GM19467 (cell line): ENCODE measurements around the gene HOXC6.
"Not testable (repeated sequence)": the region's sequence is repeated elsewhere in the genome, so short reads cannot be mapped to it uniquely, and the experiment has no call there.

ENCODE experiments used
- ATAC-seq: cut with Tn5 transposase; IDR thresholded peaks from one replicate; pipeline ENCODE4 v1.9.1; 2021; ENCODE audit warnings: mild to moderate bottlenecking, moderate library complexity; ENCODE audit not compliant: unreplicated experiment

HOXC6 gene

DNA sequence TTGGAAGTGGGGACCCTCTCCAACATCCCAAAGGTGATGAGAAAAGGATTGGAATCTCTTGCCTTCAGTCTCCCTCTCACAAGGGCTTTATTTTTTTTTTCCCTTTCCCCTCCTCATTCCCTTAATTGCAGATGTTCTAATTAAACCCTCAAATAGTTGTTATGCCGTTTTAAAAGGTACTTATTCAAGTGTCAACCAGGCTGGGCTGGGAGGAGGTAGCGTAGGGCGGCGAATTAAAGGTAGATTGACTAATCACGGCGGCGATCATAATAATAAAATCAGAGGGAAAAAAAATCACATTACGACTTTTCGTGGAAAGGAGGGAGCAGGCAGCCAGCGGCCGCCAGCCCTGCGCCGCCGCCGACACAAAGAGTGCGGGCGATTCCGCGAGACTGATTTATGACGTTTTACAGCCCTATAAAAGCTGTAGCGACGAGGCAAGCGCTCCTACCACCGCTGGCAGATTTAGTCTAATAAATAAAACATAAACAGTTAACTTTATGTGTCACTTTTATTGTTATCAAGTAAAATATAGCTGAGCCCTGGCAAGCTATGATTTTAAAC, 23.7 kb downstream of the HOXC6 start:
- no peak for ATAC-seq

DNA sequence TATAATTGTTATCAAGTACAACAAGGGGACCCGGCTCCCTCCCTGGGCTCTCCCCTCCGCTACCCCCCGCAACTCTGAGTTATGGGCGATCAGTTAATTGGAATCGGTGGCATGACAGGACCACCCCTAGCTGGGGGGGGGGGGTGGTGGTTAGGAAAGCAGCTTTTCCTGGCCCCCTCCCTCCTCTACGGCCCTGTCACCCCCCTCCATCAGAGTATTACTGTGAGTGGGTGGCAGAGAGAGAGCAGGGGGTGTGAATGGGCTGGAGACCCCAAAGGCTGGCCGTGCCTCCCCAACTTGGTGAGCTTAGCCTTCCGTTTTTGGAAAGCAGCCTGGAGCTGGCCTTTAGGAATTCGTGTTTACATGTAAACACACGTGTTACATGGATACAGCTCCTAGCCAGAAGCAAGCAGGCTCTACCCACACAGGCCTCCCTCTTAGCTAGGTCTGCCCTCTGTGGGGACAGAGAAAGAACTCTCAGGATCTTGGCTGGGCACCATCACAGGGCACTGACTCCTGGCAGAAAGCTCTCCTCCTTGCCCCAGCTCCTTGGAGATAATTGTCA, 24.3 kb downstream of the HOXC6 start:
- no peak for ATAC-seq

DNA sequence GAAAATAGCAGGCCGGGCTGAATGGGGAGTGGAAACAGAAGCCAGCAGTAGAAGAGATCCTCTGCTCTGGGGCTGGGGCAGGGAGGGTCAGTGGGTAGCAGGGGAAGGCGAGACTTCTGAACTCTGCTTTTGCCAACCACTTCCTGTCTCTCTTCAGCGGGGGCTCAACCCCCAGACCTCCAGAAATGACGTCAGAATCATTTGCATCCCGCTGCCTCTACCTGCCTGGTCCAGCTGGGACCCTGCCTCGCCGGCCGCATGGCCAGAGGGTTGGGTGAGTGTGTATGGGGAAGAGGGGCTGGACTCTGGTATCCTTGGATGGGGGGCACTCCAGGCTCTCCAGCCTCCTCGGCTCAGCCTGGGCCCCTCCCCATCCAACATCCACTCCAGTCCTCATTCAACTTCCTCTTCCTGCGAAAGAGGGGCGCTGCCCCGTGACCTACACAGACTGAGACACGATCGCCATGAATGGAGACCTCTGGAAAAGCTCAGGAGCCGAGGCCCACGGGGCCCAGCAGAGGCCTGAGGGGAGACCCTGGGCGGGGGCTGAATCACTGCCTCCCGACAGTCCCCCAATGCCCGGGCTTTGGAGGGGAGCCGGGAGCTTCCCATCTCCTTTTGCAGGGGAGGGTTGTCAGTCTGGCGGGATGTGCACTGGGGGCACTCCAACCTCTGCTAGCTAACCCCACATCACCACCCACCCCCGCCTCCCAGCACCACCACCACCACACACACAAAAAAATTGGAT, 24.9 kb downstream of the HOXC6 start:
- peak; percentile 51 for ATAC-seq

DNA sequence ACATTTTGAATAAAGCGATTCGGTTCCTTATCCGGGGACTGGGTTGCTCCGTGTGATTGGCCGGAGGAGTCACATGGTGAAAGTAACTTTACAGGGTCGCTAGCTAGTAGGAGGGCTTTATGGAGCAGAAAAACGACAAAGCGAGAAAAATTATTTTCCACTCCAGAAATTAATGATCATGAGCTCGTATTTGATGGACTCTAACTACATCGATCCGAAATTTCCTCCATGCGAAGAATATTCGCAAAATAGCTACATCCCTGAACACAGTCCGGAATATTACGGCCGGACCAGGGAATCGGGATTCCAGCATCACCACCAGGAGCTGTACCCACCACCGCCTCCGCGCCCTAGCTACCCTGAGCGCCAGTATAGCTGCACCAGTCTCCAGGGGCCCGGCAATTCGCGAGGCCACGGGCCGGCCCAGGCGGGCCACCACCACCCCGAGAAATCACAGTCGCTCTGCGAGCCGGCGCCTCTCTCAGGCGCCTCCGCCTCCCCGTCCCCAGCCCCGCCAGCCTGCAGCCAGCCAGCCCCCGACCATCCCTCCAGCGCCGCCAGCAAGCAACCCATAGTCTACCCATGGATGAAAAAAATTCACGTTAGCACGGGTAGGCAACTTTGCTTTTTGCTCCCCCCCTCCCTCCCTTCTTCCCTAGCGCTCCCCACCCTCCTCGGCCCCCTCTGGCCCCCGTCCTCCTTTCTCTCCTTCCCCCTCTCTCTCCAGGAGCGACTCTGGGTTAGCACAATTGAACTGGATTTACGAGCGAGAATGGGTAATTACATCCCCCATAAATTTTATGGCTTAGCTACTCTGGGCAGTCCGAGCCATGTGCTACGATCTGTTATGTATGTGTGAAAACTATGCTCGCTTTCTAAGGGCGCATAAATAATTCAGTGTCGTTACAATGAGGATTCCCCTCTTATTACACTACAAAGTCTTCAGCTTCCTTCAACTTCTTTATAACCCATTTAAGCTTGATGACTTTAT, 25.8 kb downstream of the HOXC6 start, which contains the start of gene HOXC4:
Gene HOXC4 (plus strand): TSS at position 85 of the 991 bp plus-strand sequence. CDS start 88 bp downstream, at position 173.
- ATAC-seq, result peak; percentile 30

DNA sequence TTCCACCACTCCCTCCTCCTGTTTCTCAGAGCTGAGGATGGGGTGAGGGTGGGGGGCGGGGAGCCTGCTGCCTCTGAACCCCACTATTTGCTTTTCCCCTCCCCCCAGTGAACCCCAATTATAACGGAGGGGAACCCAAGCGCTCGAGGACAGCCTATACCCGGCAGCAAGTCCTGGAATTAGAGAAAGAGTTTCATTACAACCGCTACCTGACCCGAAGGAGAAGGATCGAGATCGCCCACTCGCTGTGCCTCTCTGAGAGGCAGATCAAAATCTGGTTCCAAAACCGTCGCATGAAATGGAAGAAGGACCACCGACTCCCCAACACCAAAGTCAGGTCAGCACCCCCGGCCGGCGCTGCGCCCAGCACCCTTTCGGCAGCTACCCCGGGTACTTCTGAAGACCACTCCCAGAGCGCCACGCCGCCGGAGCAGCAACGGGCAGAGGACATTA, 26.5 kb downstream of the HOXC6 start:
- ATAC-seq, result no peak

DNA sequence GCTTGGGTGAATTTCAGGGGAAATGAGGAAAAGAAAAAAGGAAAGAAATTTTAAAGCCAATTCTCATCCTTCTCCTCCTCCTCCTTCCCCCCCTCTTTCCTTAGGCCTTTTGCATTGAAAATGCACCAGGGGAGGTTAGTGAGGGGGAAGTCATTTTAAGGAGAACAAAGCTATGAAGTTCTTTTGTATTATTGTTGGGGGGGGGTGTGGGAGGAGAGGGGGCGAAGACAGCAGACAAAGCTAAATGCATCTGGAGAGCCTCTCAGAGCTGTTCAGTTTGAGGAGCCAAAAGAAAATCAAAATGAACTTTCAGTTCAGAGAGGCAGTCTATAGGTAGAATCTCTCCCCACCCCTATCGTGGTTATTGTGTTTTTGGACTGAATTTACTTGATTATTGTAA, 27.3 kb downstream of the HOXC6 start:
- ATAC-seq, result no peak

DNA sequence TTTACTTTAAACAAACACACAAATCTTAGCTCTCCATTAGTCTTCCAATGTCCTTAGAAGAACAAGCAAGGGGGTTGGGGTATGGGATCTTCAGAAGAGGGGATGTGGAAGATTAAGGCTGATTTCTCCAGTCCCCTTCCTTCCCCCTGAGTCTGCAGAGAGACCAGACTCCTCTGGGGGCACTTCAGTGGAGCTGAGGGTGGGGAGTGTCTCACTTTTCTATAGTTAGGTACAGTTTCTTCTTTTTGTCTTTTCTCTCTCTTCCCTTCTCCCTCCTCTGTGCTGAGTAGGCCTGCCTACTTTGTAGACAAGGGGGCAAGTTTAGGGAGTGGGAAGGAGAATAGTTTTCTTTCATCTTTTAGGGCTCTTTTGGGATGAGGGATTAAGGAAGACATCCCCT, 27.9 kb downstream of the HOXC6 start:
- ATAC-seq, result no peak

DNA sequence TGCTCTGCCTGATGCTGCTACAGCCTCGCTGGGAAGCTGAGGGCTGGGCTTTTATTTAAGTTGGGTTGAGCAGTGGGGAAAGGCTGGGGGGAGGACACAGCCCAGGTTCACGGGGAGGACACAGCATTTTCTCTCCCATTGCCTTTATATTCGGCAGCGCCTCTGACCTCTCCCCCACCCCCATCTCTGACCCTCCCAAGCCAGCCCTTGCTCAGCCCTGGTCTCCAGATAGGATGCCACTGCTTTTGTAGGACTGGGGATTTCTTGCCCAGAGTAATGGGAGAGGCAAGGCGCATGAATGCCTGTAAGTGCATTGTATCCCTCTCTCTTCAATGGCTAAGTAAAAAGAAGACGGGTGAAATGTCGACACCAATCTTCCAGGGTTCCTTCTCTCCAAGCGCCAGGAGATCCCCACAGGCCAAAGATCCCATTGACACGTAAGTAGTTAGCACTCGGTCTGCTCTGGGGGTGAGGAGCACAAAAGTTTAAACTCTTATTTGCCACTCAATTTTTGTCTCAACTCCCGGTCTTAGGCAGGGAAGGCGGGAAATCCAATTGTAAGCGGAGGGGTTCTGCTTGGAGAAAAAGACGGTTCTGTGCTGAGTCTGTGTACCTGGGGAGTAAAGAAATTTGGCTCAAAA, 30.0 kb downstream of the HOXC6 start:
- ATAC-seq, result no peak

DNA sequence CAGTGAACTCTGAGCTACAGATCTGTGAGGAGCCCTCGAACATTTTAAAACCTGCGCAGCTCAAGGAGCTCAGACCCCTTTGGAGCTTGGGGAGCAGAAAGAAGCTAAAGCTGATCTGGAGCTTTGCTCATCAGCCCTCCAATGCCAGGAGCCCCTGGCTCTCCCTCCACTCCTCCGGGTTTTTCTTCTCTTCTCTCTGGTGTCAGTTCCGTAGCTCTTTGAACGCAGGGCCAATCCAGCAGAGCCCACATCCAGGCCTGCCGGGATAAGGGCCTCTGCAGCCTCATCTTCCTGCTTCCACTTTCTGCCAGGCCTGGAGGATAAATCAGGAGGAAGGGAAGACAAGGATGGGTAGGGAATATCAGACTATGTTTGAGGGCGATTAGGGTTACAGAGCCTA, 31.4 kb downstream of the HOXC6 start:
- no peak for ATAC-seq

DNA sequence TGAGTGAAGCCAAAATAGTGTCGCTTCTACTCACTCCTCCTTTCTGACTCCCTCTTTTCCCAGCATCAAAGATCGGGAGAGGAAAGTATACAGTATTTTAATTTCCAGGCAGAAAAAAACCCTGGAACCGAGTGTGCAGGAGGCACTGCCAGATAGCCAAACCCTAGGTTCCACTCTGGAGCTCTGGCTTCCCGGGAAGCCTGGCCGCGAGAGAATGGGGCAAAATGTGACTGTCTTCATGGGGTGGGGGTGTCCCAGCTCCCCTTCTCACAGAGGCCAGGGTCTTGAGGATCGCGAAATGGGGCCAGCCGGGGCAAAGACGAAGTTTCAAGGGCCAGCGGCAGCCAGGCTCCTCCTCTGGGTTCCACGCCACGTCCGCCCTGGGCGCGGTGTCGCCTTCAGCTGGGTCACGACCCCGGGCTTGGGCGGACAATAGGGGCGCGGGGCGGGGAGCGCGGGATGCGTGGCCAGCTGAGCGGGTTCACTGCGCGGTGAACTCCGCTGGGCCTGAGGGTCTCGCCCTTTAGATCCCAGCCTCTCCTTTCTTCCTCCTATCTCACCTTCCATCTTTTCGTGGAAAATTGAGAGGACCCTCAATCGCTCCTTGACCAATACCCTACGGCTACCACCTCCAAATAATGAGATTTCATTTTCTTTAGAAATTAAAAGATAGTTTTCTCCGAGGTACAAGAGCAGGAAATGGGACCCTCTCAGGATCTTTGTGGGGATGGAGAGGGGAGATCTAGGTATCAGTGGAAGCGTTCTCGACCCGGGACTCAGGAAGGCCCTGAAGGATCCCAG, 32.1 kb downstream of the HOXC6 start:
- ATAC-seq, result no peak

DNA sequence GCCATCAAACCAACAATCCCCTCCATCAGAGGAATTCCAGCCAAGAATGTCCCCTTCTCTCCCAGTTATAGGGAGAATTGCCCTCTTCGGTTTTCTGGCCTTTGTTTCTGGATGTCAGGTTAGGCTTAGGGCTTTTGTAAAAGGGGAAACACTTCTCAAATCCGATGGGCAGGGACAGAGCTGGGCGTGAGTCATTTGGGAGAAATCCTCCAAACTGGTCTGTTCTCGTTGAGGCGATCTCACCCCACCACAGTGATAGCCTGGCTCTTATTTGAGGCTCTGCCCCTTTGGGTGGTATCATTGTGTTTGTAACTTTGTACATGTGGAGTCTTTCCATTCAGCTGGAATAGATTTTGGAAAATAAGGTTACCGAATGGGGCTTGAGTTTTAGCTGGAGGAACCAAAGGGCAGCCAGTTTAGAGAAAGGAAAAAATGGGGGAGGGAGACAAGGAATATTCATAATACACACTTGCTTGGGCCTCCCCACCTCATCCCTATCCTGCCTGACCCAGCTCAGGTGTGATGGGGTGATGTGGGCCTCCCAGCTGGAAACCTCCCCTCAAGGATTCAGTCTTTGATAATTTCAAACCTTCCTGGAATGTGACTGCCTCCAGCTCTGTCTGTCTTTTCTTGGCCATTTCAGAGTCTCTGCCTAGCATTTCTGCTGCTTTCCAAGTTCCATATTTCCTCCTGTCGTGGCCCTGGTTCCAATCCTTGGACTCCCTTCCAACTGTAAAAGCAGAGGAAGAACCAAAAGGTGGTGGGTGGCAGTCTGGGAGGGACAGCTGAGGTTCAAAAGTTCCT, 32.9 kb downstream of the HOXC6 start:
- ATAC-seq, result no peak

DNA sequence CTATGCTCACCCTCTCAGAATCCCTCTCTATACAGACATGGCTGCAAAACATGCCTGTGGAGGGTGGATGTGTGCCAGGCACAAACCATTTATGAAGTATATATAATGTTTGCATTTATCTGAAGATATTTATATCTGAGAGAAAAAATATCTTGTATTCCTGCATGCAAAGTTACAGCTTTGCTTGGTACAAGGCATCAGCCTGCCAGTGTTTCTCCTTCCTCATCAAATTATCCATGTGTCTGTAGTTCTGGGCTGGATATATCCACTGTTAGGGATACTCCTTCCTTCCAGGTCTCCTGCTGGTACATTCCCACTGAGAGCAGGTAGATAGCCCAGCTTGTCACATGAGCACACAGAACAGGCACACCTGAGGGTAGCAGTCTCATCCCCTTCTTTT, 37.4 kb downstream of the HOXC6 start:
- no peak for ATAC-seq

DNA sequence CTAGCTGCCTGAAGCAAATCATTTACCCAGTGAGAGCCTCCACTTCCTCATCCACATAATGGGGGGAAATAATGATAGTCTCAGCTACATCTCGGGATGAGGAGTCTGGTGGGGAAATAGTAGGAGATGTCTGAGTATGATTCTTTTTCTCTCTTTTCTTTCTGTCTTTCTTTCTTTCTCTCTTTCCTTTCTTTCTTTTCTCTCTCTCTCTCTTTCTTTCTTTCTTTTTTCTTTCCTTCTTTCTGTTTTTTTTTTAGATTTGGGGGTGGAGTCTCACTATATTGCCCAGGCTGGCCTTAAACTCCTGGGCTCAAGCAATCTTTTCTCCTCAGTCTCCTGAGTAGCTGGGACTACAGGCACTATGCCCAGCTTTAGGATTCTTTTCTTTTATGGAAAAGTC, 38.2 kb downstream of the HOXC6 start:
- no peak for ATAC-seq

DNA sequence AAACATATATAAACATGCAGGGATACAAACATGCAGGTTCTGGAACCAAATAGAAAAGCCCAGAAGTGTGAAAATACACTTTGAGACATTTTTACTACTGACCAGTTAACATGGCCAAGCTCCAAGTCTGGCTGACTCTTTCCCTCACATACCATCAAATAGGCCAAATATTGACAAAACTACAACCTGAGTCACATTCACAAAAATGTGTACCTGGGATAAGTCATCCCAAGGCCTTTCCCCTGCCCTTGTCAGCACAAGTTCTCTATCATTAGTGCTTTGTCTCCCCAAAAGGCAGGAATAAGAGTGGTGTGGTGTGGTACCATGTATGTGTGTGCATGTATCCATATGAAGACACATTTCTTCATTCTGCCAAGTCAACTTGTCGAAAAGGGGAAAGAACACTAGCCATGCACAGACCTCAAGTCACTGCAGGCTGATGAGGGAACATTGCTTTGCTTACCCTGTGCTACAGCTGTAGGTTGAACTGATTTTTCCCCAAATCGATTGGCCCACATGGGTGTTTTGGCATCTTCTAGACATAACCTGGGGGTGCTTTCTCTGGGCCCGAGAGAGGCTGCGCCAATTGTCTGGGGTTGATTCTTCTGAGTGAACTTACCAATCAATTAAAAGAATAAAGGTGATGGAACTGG, 40.3 kb downstream of the HOXC6 start:
- ATAC-seq, result no peak

DNA sequence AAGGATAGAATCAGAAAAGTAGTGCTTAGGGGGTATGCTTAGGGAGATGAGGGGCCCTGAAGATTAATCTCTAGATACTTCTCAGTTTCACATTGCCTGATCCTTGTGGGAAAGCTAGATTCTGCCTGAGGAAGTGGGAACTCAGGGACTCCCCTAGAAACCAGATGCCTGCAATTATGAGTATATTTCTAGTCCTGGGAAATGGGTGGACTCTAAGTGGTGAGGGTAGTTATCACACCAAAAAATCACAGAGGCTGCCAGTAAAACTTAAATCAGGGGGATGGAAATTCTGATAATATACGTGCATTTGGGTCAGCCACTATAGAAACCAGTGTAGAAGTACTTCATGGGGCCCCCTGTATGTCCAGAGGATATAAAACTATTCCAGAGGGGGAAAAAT, 43.7 kb downstream of the HOXC6 start:
- no peak for ATAC-seq

DNA sequence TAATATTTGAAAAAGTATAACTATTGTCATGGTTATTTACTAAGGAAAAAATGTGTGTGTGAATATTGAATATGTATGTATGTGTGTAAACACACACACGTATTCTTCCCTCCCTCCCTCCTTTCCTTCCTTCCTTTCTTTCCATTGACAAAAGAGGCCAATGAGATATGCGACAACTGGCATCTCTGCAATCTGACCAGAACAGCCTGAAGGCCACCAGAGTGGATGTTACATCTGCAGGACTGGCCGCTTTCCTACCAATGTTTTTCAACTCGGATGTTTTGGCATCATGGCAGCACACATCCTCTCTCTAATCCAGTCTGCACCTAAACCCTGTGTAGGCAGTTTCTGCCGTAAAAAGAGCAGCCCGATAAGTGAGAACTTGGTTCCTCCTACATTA, 46.1 kb downstream of the HOXC6 start:
- no peak for ATAC-seq

DNA sequence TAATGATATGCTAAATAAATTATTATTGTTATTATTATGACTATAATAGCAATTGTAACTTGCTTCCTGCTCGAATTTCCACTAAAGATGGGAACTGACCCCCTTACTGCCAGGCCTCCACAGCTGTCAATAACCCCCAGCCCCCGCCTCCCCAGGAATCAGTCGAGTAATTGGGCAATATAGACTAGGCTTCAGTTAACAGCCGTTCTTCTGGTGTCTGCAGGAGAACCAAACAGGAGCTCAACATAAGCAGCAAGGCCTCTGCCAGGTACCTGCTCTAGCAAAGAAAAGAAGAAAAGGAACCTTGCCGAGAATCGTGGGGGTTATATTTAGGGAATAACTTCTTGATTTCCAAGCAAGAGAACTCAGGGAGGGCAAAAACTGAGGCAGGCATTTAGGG, 47.2 kb downstream of the HOXC6 start:
- ATAC-seq, result no peak

DNA sequence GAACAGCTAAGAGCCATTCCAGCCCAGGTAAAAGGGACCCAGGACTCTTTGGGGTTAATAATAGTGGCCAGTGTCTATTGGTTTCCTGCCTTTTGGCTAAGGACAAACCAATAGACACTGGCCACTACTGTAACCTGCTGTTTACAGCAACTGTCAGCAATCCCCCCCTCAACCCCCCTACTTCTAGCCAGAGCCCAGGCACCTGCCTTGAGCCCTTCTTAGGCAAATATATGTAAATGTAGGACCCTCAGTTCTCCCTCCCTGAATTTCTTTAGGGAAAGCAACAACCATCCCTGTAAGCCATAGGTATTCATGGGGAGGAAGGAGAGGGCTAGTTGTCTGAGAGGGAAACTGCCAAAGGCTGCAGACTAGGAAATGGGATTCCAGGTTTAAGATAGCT, 47.7 kb downstream of the HOXC6 start:
- no peak for ATAC-seq

DNA sequence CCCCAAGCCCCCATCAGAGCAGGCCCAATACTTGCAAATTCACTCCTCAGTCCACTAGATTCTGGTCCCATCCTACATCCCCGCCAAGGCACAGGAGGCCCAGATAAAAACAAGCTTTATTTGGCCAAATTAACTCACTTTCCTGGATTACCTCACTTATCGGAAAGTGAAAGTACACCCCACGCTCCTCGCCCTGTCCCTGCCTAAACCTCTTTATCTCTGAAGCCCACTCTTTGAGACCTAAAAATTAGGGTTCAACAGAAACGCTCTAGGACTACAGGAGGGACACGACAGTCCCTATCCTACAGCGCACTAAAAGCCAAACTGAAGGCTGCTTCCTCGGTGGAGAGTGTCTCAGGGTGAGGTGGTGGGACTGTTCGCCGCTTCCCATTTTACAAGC, 49.6 kb downstream of the HOXC6 start:
- not testable (repeated sequence) for ATAC-seq
